Measurements from ENCODE around the gene GPHN. TPM values are rescaled to one million over a fixed set of nuclear protein-coding genes. Genes with fewer than 3 reads are reported as not detected.

GPHN gene
- total and polyA plus RNA-seq, 2 donors (not counting 3 experiments of a cell fraction or from before 2014, with no cell fraction given), result 5.1 to 23.2 TPM

- Histone ChIP-seq H3K4me3 (replicated peaks in 1 of 3; ENCODE audit: insufficient read depth in 1 of 3, low read depth in 1 of 3, low read length in 3 of 3) (no peak overlapping the region), H3K9me3 (replicated peaks; ENCODE audit: control insufficient read depth, insufficient read depth, low read length) (no peaks in the 10 kb centered on the region), H2AFZ (ENCODE audit: low read depth, low read length) (no peak overlapping the region), H3K36me3 (ENCODE audit: control insufficient read depth in 2 of 2, extremely low read depth in 1 of 2, insufficient read depth in 2 of 2, low read length in 2 of 2) (no peaks in the 10 kb centered on the region), H3K27ac (ENCODE audit: insufficient read depth, low read depth, low read length) (no peak overlapping the region), H3K4me2 (ENCODE audit: insufficient read depth, low read length) (no peak overlapping the region), H3K9ac (replicated peaks; ENCODE audit: extremely low read depth, insufficient read depth, low read length) (no peak overlapping the region), H3K4me1 (ENCODE audit: control insufficient read depth, extremely low read depth, insufficient read depth, low read length) (no peaks in the 10 kb centered on the region), H3K79me2 (ENCODE audit: control insufficient read depth, insufficient read depth, low read length) (no peaks in the 10 kb centered on the region), H3K9me1 (replicated peaks; ENCODE audit: control insufficient read depth, extremely low read depth, insufficient read depth, low read length) (no peaks in the 10 kb centered on the region), H4K20me1 (replicated peaks; ENCODE audit: control insufficient read depth, extremely low read depth, insufficient read depth, low read length) (no peaks in the 10 kb centered on the region), H3K27me3 (ENCODE audit: control insufficient read depth in 2 of 2, insufficient read depth in 2 of 2, low read length in 2 of 2) (no peaks in the 10 kb centered on the region)
- FAIRE-seq, result peak; percentile 47
- ChIA-PET POLR2A (no interaction called here), CTCF (interaction anchor here (1.5 to 1.9 kb wide), 2 partner anchors 9 to 53 kb away, joined by 4 to 7 read pairs; no protein-coding TSS in a partner anchor)
- intact Hi-C loops (cut with micrococcal nuclease), result no loop called here
- TF ChIP-seq CTCF (IDR thresholded peaks at IDR 0.05; ENCODE audit: extremely low read depth in 1 of 2, insufficient read depth in 1 of 2, low read depth in 1 of 2, low read length in 2 of 2) (peak; percentile 32 to 40), POLR2A (IDR thresholded peaks at IDR 0.05; ENCODE audit: low read depth, low read length) (no peak), JUN (IDR thresholded peaks at IDR 0.05; ENCODE audit: borderline replicate concordance, insufficient read depth, insufficient read length, low read depth) (no peak), GATA2 (IDR thresholded peaks at IDR 0.05; ENCODE audit: insufficient read depth, insufficient read length, low read depth, low read length) (no peak)
- BruUV-seq (replicated peaks), result no TSS peak
- no peak for DNase-seq (ENCODE audit: low read depth, low spot score)
- dilution Hi-C loops (cut with MboI; ENCODE audit: extremely low pct_ligation_motif_present, low sequenced_read_pairs), result no loop called here
Observed at GRCh38 chr14:66610154-66610563, 102.2 kb downstream of the GPHN start.

- no peaks in the 10 kb centered on the region for H3K9me1 ChIP-seq (replicated peaks; ENCODE audit: control insufficient read depth, extremely low read depth, insufficient read depth, low read length)
- dilution Hi-C loops (cut with MboI; ENCODE audit: extremely low pct_ligation_motif_present, low sequenced_read_pairs), result no loop called here
- ChIA-PET POLR2A (no interaction called here), CTCF (interaction anchor here (0.9 kb wide), 1 partner anchor 11 kb away, joined by 4 read pairs; no protein-coding TSS in a partner anchor)
- no peak for DNase-seq (ENCODE audit: low read depth, low spot score)
- no peaks in the 10 kb centered on the region for H3K4me1 ChIP-seq (ENCODE audit: control insufficient read depth, extremely low read depth, insufficient read depth, low read length)
- no TSS peak for BruUV-seq (replicated peaks)
- no peaks in the 10 kb centered on the region for H3K27me3 ChIP-seq (ENCODE audit: control insufficient read depth in 2 of 2, insufficient read depth in 2 of 2, low read length in 2 of 2)
- H3K36me3 ChIP-seq (ENCODE audit: control insufficient read depth in 2 of 2, extremely low read depth in 1 of 2, insufficient read depth in 2 of 2, low read length in 2 of 2), result no peaks in the 10 kb centered on the region
- no peak overlapping the region for H3K9ac ChIP-seq (replicated peaks; ENCODE audit: extremely low read depth, insufficient read depth, low read length)
- H3K27ac ChIP-seq (ENCODE audit: insufficient read depth, low read depth, low read length), result no peak overlapping the region
- H3K79me2 ChIP-seq (ENCODE audit: control insufficient read depth, insufficient read depth, low read length), result no peaks in the 10 kb centered on the region
- H3K9me3 ChIP-seq (replicated peaks; ENCODE audit: control insufficient read depth, insufficient read depth, low read length), result no peaks in the 10 kb centered on the region
- FAIRE-seq, result no peak
- H2AFZ ChIP-seq (ENCODE audit: low read depth, low read length), result no peak overlapping the region
- H3K4me2 ChIP-seq (ENCODE audit: insufficient read depth, low read length), result no peak overlapping the region
- no peaks in the 10 kb centered on the region for H4K20me1 ChIP-seq (replicated peaks; ENCODE audit: control insufficient read depth, extremely low read depth, insufficient read depth, low read length)
- TF ChIP-seq POLR2AphosphoS5 (IDR thresholded peaks at IDR 0.05; ENCODE audit: insufficient read depth, low read depth, low read length) (no peak), CTCF (IDR thresholded peaks at IDR 0.05; ENCODE audit: extremely low read depth in 1 of 2, insufficient read depth in 1 of 2, low read depth in 1 of 2, low read length in 2 of 2) (no peak), FOS (IDR thresholded peaks at IDR 0.05; ENCODE audit: borderline replicate concordance, insufficient read depth, low read length) (no peak), GATA2 (IDR thresholded peaks at IDR 0.05; ENCODE audit: insufficient read depth, insufficient read length, low read depth, low read length) (no peak), MYC (IDR thresholded peaks at IDR 0.05; ENCODE audit: low read depth, low read length) (no peak), EZH2 (IDR thresholded peaks at IDR 0.05; ENCODE audit: borderline replicate concordance, low read depth, low read length, severe bottlenecking) (no peak), MAX (IDR thresholded peaks at IDR 0.05; ENCODE audit: insufficient read depth, insufficient read length) (no peak), POLR2A (IDR thresholded peaks at IDR 0.05; ENCODE audit: low read depth, low read length) (no peak), JUN (IDR thresholded peaks at IDR 0.05; ENCODE audit: borderline replicate concordance, insufficient read depth, insufficient read length, low read depth) (no peak)
- intact Hi-C loops (cut with micrococcal nuclease), result no loop called here
- H3K4me3 ChIP-seq (replicated peaks in 1 of 3; ENCODE audit: insufficient read depth in 1 of 3, low read depth in 1 of 3, low read length in 3 of 3), result no peak overlapping the region
Observed at GRCh38 chr14:66613344-66613743, 105.4 kb downstream of the GPHN start.
